ENCODE measurements around the gene ERC2. TPM values are rescaled to one million over a fixed set of nuclear protein-coding genes. Genes with fewer than 3 reads are reported as not detected.

The ERC2 gene
- total RNA-seq, 2 donors from 2014 or later, result 0.21 to 0.30 TPM

DNA sequence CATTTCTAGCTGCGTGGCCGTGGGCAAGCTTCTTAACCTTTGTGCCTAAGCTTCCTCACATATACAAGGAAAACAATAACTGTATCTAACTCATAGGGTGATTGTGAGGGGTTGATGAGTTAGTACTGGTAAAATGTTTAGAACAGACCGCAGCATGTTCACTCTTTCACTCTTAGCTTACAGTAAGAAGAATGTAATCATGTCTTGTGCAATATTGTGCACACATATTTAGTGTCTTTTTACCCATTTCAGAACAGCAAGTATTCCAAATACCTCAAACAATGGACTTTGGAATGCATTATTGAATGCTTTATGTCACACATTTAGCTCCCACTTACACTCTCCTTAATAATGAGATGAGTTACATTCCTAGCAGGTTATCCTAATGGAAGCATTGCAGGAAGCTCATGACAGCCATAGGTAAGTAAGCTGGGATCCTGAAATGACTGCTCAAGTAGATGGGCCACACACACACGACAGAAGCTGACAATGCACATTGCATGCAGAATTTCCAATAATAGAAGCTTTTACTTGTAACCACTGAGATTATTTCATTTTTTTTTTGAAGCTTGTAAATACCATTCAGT, 512.3 kb downstream of the ERC2 start:
- H3K36me3 ChIP-seq, result no peaks in the 10 kb centered on the region
- no peak overlapping the region for H3K27ac ChIP-seq
- H3K9ac ChIP-seq (ENCODE audit: low read depth in 2 of 2, low read length in 2 of 2), result no peak overlapping the region
- TF ChIP-seq, protein P1, sequence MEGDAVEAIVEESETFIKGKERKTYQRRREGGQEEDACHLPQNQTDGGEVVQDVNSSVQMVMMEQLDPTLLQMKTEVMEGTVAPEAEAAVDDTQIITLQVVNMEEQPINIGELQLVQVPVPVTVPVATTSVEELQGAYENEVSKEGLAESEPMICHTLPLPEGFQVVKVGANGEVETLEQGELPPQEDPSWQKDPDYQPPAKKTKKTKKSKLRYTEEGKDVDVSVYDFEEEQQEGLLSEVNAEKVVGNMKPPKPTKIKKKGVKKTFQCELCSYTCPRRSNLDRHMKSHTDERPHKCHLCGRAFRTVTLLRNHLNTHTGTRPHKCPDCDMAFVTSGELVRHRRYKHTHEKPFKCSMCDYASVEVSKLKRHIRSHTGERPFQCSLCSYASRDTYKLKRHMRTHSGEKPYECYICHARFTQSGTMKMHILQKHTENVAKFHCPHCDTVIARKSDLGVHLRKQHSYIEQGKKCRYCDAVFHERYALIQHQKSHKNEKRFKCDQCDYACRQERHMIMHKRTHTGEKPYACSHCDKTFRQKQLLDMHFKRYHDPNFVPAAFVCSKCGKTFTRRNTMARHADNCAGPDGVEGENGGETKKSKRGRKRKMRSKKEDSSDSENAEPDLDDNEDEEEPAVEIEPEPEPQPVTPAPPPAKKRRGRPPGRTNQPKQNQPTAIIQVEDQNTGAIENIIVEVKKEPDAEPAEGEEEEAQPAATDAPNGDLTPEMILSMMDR (IDR thresholded peaks at IDR 0.05), result no peak
- no peaks in the 10 kb centered on the region for H3K27me3 ChIP-seq
- intact Hi-C loops (cut with DNase I), result no loop called here
- H3K4me1 ChIP-seq, result no peaks in the 10 kb centered on the region
- no peaks in the 10 kb centered on the region for H3K9me3 ChIP-seq
- DNase-seq, result no peak
- no peak overlapping the region for H3K4me3 ChIP-seq

DNA sequence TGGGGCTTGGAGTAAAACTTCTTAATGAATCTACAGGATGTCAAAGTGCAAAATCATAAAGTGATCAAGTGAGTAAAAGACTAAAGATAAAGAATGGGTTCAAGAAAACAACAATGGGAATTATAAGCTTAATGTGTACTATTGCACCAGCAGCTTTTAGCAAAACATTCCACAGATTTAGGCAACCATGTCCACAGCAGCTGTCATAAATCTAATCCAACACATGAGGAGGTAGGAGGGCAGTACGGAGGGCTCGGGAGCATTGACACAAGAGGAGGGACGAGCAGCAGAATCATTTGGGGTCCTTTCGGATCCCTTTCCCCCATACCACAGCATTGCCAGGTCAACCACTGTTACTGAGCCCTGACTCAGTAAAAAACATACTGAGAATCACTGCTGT, 516.9 kb downstream of the ERC2 start:
- Histone ChIP-seq H3K36me3 (no peaks in the 10 kb centered on the region), H3K4me1 (no peaks in the 10 kb centered on the region), H3K4me3 (no peak overlapping the region), H3K27me3 (no peaks in the 10 kb centered on the region), H3K9ac (ENCODE audit: low read depth in 2 of 2, low read length in 2 of 2) (no peak overlapping the region), H3K27ac (no peak overlapping the region), H3K9me3 (no peaks in the 10 kb centered on the region)
- DNase-seq, result no peak
- TF ChIP-seq, protein P1 (IDR thresholded peaks at IDR 0.05), result no peak
- intact Hi-C loops (cut with DNase I), result no loop called here

DNA sequence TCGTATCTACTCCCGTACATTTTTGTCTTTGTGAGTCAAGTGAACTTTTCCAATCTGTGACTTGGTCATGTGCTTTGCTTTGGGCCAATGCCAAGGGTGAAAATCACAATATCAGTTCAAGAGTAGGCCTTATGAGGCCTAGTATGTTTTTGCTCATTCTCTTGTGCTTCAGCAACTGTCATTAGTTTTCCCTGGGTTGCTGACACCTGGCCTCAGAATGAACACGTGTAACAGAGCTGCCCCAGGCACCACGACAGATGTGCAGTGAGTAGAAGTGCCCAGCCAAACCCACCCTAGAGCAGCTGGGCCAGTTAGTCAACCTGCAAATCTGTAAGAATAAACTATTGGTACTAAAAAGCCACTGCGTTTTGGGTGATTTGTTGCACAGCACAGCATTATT, 520.9 kb downstream of the ERC2 start:
- H3K9me3 ChIP-seq, result no peaks in the 10 kb centered on the region
- no peaks in the 10 kb centered on the region for H3K36me3 ChIP-seq
- H3K4me3 ChIP-seq, result no peak overlapping the region
- intact Hi-C loops (cut with DNase I), result no loop called here
- H3K4me1 ChIP-seq, result no peaks in the 10 kb centered on the region
- no peaks in the 10 kb centered on the region for H3K27me3 ChIP-seq
- no peak overlapping the region for H3K27ac ChIP-seq
- DNase-seq, result no peak
- H3K9ac ChIP-seq (ENCODE audit: low read depth in 2 of 2, low read length in 2 of 2), result no peak overlapping the region
- TF ChIP-seq, protein P1 (IDR thresholded peaks at IDR 0.05), result no peak

DNA sequence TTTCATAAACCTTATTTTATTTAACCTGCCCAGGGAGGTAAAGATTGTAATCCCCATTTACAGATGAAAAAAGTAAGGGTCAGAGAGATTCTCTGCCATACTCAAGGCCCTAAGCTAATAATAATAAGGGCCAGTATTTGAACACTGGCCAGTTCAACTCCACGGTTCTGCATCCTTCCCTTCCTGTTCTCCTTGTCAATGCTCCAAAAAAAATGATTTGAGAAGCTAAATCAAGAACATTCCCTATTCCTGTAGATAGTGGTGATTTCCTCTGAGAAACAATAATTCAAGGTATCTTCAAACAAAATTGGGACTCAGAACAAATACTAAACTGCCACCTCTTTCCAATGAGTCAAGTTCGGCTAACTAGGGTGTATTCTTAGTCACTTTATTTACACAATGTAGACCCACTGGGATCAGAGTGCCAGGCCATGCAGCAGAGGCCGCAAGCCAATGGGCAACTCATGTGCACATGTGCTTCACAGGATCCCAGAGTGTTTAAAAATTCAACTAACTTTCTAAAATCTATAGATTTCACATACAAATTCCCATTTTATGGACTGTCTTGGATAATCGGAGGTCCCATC, 521.6 kb downstream of the ERC2 start:
- Histone ChIP-seq H3K27me3 (no peaks in the 10 kb centered on the region), H3K27ac (no peak overlapping the region), H3K9me3 (no peaks in the 10 kb centered on the region), H3K36me3 (no peaks in the 10 kb centered on the region), H3K4me3 (no peak overlapping the region), H3K9ac (ENCODE audit: low read depth in 2 of 2, low read length in 2 of 2) (no peak overlapping the region), H3K4me1 (no peaks in the 10 kb centered on the region)
- TF ChIP-seq, protein P1 (IDR thresholded peaks at IDR 0.05), result no peak
- no peak for DNase-seq
- intact Hi-C loops (cut with DNase I), result no loop called here

DNA sequence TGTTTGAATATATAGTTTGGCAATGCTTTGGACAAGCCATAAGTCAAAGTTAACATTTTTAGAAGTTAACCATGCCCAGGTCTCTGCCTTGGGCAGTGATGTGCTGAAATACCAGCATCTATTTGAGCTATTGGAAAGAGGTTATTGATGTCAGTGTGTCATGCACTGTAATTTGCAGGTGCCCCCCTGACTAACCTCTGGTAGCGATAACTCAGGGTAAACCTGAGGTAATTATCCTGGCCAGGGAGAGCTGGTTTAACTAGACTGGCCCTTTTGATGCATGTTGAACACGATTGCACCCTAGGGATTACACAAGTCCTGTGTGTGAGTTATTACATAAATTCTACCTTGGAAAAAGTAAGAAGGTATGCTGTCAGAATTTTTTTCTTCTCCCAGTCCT, 525.4 kb downstream of the ERC2 start:
- DNase-seq, result no peak
- intact Hi-C loops (cut with DNase I), result no loop called here
- H3K4me1 ChIP-seq, result no peaks in the 10 kb centered on the region
- TF ChIP-seq, protein P1 (IDR thresholded peaks at IDR 0.05), result no peak
- H3K9ac ChIP-seq (ENCODE audit: low read depth in 2 of 2, low read length in 2 of 2), result no peak overlapping the region
- no peak overlapping the region for H3K4me3 ChIP-seq
- H3K9me3 ChIP-seq, result no peaks in the 10 kb centered on the region
- no peak overlapping the region for H3K27ac ChIP-seq
- no peaks in the 10 kb centered on the region for H3K27me3 ChIP-seq
- H3K36me3 ChIP-seq, result no peaks in the 10 kb centered on the region
